Adrenal gland (tissue), 12 donors: Measurements from ENCODE around the gene ANKS6. TPM values are rescaled to one million over a fixed set of nuclear protein-coding genes. Genes with fewer than 3 reads are reported as not detected.

Experiments
- DNase-seq, 7 donors: peaks; one replicate each; pipeline ENCODE4 v3.0.0-alpha.2; 2019 to 2020
- H3K27ac ChIP-seq, 5 donors: fragments of 200-600 bp; sonication (generic) in 4 of 5; 1 replicate in 3 of 5; 2 replicates in 2 of 5; pipeline versions ENCODE4 v1.5.1 to v1.8.0; 2016 to 2020; ENCODE audit warnings: mild to moderate bottlenecking in 1 of 5
- H3K27me3 ChIP-seq: fragments of 200-600 bp; 2 replicates; pipeline ENCODE4 v1.8.0; 2021
- H3K36me3 ChIP-seq, 2 donors: fragments of 200-600 bp; replicated peaks in 1 of 2; 1 replicate in 1 of 2; 2 replicates in 1 of 2; pipeline versions ENCODE4 v1.5.1 to v1.8.0; 2018 to 2022
- H3K4me1 ChIP-seq, 2 donors: fragments of 200-600 bp; replicated peaks in 1 of 2; 1 replicate in 1 of 2; 2 replicates in 1 of 2; pipeline versions ENCODE4 v1.5.1 to v1.8.0; 2018 to 2021
- H3K4me3 ChIP-seq, 4 donors: fragments of 200-600 bp; sonication (generic) in 3 of 4; one replicate each; pipeline ENCODE4 v1.5.1; 2016 to 2018
- H3K9me3 ChIP-seq, 3 donors: fragments of 200-600 bp; sonication (generic) in 1 of 3; replicated peaks in 1 of 3; 1 replicate in 2 of 3; 2 replicates in 1 of 3; pipeline versions ENCODE4 v1.5.1 to v1.8.0; 2016 to 2021
- POLR2A ChIP-seq, 2 donors: fragments of 450-650 bp; IDR thresholded peaks; one replicate each; pipeline ENCODE4 v1.6.1; 2017; ENCODE audit warnings: antibody characterized with exemption in 2 of 2, mild to moderate bottlenecking in 2 of 2, moderate library complexity in 1 of 2
- WGBS, 4 donors: extraction: QIAGEN DNeasy Blood & Tissue Kit in 2 of 4; methylation state at CpG; one replicate each; pipeline versions ENCODE4 v1.1.5 to v1.1.7; 2013 to 2017; 5-methylcytosine and 5-hydroxymethylcytosine counted together
- intact Hi-C, 2 donors: fragments of 100-400 bp; cut with DNase I; formaldehyde crosslinking; loops; one replicate each; pipeline versions ENCODE4 v1.14.1 to v1.15.0; 2022 to 2023
- polyA plus RNA-seq, 3 donors: library from polyadenylated mRNA; stranded (reverse); fragments of 200-250 nt in 2 of 3; fragments of 350-450 nt in 1 of 3; fragmentation: Illumina TruSeq in 1 of 3; extraction: RNeasy Lipid Tissue Mini Kit (QIAGEN cat#74804) in 1 of 3; gene quantifications; one replicate each; pipeline ENCODE4 v1.2.3, GENCODE V29; 2013 to 2014
- total RNA-seq, 9 donors: library from RNA; depleted of rRNA in 4 of 9; stranded (reverse); fragments of >200 nt in 4 of 9; fragments of 120-200 nt in 1 of 9; fragmentation: NEBNext Ultra II Directional in 1 of 9; extraction: Animal tissue kit (Norgen Biotek cat#: 25700) in 1 of 9; gene quantifications; one replicate each; pipeline versions ENCODE4 v1.1.0 to v1.2.4, GENCODE V29; 2013 to 2023
- TF ChIP-seq, protein P1 (sequence below), 6 experiments: fragments of 450-650 bp in 4 of 6; fragments of 200-600 bp in 2 of 6; sonication (generic) in 1 of 6; IDR thresholded peaks; 1 replicate in 5 of 6; 2 replicates in 1 of 6; pipeline versions ENCODE4 v1.5.1 to v1.8.0; 2016 to 2021; ENCODE audit warnings: antibody characterized with exemption in 6 of 6, mild to moderate bottlenecking in 2 of 6, moderate library complexity in 1 of 6
- donor health status: healthy with polysubstance abuse.
- donor health status: Bipolar disorder and iron deficiency.
- donor health status: DM: yes; HTN: yes; CAD: no.
- donor health status: DM: no; HTN: no; CAD: no.
- donor health status: DM: no; HTN: no; CAD: no.
- donor health status: DM: yes; HTN: yes; CAD: no.

The ANKS6 gene
- total and polyA plus RNA-seq, 12 donors, result 4.3 to 28.4 (median 14.9) TPM

DNA sequence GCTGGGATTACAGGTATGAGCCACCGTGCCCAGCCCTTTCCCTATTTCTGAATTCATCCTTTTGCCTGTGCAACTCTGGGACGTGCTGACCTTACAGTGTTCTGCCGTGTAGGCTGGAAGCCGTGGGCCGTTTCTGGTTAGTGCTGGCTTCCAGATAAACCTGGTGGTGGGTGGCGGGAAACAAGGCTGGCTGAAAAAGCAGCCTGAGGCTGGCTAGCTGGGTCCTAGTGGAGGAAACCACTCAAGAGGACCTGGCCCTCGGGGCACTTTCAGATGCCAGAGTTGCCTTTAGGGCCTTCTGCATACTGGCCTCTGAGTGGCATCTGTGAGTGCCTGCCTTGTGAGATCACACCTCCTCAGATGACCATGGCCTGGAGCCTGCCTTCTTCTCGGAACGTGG lies 38.0 kb upstream of the ANKS6 start:
- Histone ChIP-seq H3K9me3 (no peaks in the 10 kb centered on the region), H3K27me3 (no peaks in the 10 kb centered on the region), H3K36me3 (no peaks in the 10 kb centered on the region), H3K4me3 (no peak overlapping the region), H3K27ac (no peak overlapping the region), H3K4me1 (peaks cover 0 to 5% of the 10 kb centered on the region in 2 donors)
- intact Hi-C loops, result no loop called here
- DNase-seq, result no peak
- WGBS, 4 donors, result 91 to 98% (median 94%) methylated on average over 9 of the region's 9 CpGs
- TF ChIP-seq POLR2A (IDR thresholded peaks at IDR 0.05), result no peak
- TF ChIP-seq, protein P1, sequence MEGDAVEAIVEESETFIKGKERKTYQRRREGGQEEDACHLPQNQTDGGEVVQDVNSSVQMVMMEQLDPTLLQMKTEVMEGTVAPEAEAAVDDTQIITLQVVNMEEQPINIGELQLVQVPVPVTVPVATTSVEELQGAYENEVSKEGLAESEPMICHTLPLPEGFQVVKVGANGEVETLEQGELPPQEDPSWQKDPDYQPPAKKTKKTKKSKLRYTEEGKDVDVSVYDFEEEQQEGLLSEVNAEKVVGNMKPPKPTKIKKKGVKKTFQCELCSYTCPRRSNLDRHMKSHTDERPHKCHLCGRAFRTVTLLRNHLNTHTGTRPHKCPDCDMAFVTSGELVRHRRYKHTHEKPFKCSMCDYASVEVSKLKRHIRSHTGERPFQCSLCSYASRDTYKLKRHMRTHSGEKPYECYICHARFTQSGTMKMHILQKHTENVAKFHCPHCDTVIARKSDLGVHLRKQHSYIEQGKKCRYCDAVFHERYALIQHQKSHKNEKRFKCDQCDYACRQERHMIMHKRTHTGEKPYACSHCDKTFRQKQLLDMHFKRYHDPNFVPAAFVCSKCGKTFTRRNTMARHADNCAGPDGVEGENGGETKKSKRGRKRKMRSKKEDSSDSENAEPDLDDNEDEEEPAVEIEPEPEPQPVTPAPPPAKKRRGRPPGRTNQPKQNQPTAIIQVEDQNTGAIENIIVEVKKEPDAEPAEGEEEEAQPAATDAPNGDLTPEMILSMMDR (IDR thresholded peaks at IDR 0.05), result no peak

DNA sequence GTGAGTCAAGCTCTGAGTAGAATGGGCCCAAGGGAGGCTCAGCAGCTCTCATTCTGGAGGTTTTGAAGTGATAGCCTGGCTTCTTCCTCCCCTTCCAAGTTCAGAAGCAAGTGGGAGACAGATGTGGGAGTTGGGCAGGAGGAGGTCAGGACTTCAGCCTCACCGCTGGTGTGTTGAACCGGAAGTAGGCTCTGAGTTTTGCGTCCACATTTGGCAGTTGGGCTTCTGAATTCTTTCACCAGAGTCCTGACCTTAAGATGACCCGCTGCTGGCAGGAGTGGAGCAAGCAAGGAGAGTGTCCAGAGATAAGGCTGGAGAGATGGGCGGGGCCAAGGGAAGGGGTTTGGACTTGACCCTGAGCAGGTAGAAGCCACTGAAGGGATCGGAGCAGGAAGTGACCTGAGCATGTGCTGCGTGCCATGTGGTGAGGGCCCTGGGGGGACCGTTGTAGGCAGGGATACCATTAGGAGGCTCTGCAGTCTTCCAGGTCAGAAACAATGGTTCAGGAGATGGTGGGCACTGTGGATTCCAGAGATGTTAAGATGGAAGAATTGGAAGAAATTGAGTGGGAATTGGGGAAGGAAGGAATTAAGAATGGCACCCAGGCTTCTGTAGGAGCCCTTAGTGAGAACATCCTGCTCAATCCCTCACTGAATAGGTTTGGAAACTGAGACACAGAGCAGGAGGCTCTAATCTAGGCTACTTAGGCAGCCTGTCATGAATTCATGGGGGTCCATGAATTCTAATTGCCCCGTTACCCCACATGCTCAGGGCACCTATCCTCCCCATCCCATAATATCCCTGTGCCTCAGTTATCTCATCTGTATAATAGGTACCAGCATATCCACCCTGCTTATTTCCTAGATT lies 37.0 kb upstream of the ANKS6 start:
- no peak for TF ChIP-seq POLR2A (IDR thresholded peaks at IDR 0.05)
- TF ChIP-seq, protein P1 (IDR thresholded peaks at IDR 0.05), result no peak
- 81 to 89% (median 82%) methylated on average over 9 of the region's 9 CpGs for WGBS, 4 donors
- no peaks in the 10 kb centered on the region for H3K9me3 ChIP-seq
- H3K4me1 ChIP-seq, result peaks cover 0 to 5% of the 10 kb centered on the region in 2 donors
- no peak overlapping the region for H3K27ac ChIP-seq
- no peak overlapping the region for H3K4me3 ChIP-seq
- intact Hi-C loops, result no loop called here
- no peaks in the 10 kb centered on the region for H3K36me3 ChIP-seq
- DNase-seq, result peak in 3 of 7 donors; percentile 22 to 47 (median 34)
- H3K27me3 ChIP-seq, result no peaks in the 10 kb centered on the region

DNA sequence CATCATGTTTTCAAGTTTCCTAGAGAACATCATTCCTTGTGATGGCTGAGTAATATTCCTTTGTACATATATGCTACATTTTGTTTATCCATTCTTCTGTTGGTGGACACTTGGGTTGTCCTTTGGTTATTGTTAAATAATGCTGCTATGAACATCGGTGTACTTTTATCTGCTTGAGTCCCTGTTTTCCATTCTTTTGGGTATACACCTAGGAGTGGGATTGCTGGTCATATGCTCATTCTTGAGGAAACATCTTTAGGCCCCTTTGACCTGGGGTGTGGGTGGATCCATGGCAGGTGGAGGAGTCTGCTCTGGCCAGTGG lies 36.4 kb upstream of the ANKS6 start:
- H3K27ac ChIP-seq, result no peak overlapping the region
- no peaks in the 10 kb centered on the region for H3K9me3 ChIP-seq
- TF ChIP-seq, protein P1 (IDR thresholded peaks at IDR 0.05), result no peak
- TF ChIP-seq POLR2A (IDR thresholded peaks at IDR 0.05), result no peak
- 95 to 100% (median 99%) methylated on average over 1 of the region's 1 CpG for WGBS, 4 donors
- intact Hi-C loops, result no loop called here
- H3K36me3 ChIP-seq, result no peaks in the 10 kb centered on the region
- H3K4me3 ChIP-seq, result no peak overlapping the region
- no peaks in the 10 kb centered on the region for H3K27me3 ChIP-seq
- peaks cover 0 to 5% of the 10 kb centered on the region in 2 donors for H3K4me1 ChIP-seq
- DNase-seq, result no peak

GRCh38 chr9:98831696-98832095 lies 35.3 kb upstream of the ANKS6 start:
- no peak overlapping the region for H3K27ac ChIP-seq
- H3K27me3 ChIP-seq, result no peaks in the 10 kb centered on the region
- 84 to 90% (median 86%) methylated on average over 7 to 16 of the region's 16 CpGs for WGBS, 4 donors
- intact Hi-C loops, result no loop called here
- H3K4me1 ChIP-seq, result peaks cover 0 to 5% of the 10 kb centered on the region in 2 donors
- no peaks in the 10 kb centered on the region for H3K36me3 ChIP-seq
- no peak for TF ChIP-seq POLR2A (IDR thresholded peaks at IDR 0.05)
- TF ChIP-seq, protein P1 (IDR thresholded peaks at IDR 0.05), result no peak
- H3K9me3 ChIP-seq, result no peaks in the 10 kb centered on the region
- no peak for DNase-seq
- H3K4me3 ChIP-seq, result no peak overlapping the region
